Midbrain (tissue), 1 donor: ENCODE measurements around the gene LMAN1L.

ENCODE experiments used
- DNase-seq: peaks from one replicate; lab custom pipeline; 2025; lab: John Stamatoyannopoulos, UW

The LMAN1L gene

DNA sequence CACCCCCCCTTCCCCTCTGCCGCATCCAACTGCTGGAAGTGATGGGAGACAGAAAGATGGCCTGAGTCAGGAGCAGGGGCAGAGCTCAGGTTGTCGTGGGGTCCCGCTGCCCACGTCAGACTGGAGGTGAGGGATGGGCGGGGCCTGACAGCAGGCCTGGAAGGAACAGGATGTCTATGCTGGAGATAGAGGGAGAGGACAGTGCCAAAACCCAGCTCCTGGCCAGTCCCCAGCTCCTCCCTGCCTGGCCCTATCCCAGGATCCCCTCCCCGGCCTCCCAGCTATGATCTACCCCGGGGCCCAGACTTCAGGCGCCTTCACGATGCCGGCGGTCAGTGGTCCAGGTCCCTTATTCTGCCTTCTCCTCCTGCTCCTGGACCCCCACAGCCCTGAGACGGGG is at the start of gene LMAN1L:
TSS of gene LMAN1L (plus strand) at position 303 of the 400 bp plus-strand sequence. CDS start at position 323, 20 bp downstream.
- DNase-seq = no peak

- no peak for DNase-seq
These were observed 49.2 kb upstream of the LMAN1L start for GRCh38 chr15:74763416-74763815.

- DNase-seq = no peak
These were observed 45.2 kb upstream of the LMAN1L start for GRCh38 chr15:74767167-74768098.

DNA sequence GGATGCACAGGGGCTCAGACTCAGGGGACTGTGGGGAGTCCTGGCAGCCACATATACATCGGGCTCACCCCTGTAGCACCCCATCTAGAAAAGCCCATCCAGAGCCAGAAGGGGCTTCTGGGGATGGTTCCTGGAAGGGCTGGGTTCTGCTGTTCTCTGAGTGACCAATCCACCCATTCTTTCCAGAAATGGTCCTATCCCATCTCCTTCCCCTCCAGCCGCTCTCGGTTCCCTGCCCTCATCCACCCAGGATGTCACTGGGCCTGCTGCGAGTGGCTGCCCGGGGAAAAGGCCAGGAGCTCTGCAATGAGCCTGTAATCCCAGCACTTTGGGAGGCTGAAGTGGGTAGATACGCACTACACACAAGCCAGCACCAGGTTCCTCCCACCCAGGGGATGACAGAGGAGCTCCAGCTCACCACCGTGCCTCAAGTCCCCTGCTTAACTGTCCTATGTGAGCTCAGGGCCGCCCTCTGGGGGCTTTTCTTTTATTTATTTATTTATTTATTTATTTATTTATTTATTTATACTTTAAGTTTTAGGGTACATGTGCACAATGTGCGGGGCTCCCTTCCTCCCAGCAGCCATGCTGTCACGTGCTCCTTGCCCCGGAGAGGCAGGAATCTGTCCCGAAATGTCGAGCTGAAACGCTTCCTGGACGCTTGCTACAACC is 44.4 kb upstream of the LMAN1L start:
- no peak for DNase-seq

GRCh38 chr15:74768771-74769342 is 43.8 kb upstream of the LMAN1L start:
- DNase-seq = peak; percentile 79

GRCh38 chr15:74769463-74770025 is 43.1 kb upstream of the LMAN1L start:
- DNase-seq = no peak

DNA sequence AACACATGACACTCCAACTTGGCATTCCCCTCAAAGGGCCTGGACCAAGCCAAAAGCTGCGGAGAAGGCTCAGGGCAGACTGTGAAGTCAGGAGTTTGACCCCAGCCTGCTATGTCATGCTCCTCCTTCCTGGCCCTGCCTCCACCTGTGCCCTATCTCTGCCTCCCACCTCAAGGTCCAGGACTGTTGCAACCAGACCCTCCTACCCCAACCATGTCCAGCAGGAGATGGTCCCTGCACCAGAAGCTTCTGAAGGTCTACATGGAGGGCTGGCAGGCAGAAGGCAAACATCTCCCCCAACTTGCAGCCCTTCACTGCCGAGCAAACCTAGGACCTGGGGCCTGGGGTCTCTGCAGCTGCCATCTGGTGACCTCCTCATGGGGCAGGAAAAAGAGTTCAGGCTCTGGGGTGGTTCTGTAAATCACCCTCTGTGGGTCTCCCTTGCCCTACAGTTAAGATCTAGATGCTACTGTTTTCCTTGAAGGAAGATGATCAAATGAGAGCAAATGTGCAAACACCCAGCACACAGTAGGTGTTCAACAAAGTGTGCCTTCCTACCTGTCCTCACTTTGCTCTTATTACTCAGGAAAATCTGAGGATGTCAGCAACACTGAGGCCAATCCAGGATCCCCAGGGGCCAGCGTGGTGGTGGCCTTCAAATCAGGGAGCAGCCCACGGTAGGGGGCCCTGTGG is 42.3 kb upstream of the LMAN1L start:
- DNase-seq = no peak

DNA sequence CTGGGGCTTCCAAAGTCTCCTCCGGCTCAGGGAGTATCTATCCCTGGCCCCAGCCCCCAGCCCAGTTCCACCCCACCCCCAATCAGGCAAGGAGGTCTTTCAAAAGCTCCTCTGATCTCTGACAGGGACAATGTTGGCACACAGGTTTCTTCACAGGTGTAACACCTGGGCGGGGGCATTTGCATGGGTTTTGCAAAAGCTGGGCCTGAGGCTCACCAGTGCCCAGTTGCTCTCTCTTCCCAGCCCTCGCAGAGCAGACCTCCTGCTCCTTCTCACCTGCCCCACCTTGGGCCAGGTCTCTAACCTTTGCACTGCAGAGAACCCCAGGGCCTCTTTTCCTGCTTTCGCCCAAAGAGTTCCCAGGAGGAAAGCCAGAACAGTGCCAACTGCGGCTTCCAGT is 39.3 kb upstream of the LMAN1L start:
- no peak for DNase-seq

DNA sequence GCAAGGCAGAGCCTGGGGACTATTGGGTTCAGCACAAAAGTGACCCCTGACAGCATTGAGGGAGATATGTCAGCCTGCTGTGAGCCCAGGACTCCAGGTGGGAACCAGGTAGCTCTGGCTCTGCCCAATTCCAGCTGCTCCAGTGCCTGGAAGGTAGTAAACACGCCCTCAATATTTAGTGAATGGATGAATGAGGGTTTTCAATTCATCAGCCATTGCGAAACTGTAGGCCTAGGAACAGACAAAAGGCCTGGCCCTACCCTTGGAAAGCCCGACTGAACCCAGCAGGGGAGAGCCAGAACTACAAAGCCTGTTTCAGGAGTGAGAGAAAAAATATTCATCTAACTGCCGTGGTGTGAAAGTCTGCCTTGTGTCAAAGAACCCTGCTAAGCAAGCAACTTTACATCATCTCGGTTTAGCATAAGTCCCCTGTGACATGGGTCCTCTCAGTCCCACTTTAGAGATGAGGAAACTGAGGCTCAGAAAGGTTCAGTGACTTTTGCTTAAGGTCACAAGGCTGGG is 38.8 kb upstream of the LMAN1L start:
- DNase-seq = peak; percentile 41

- no peak for DNase-seq
These were observed 37.5 kb upstream of the LMAN1L start for GRCh38 chr15:74775132-74775562.

GRCh38 chr15:74775894-74776293 is 36.7 kb upstream of the LMAN1L start:
- DNase-seq = no peak

DNA sequence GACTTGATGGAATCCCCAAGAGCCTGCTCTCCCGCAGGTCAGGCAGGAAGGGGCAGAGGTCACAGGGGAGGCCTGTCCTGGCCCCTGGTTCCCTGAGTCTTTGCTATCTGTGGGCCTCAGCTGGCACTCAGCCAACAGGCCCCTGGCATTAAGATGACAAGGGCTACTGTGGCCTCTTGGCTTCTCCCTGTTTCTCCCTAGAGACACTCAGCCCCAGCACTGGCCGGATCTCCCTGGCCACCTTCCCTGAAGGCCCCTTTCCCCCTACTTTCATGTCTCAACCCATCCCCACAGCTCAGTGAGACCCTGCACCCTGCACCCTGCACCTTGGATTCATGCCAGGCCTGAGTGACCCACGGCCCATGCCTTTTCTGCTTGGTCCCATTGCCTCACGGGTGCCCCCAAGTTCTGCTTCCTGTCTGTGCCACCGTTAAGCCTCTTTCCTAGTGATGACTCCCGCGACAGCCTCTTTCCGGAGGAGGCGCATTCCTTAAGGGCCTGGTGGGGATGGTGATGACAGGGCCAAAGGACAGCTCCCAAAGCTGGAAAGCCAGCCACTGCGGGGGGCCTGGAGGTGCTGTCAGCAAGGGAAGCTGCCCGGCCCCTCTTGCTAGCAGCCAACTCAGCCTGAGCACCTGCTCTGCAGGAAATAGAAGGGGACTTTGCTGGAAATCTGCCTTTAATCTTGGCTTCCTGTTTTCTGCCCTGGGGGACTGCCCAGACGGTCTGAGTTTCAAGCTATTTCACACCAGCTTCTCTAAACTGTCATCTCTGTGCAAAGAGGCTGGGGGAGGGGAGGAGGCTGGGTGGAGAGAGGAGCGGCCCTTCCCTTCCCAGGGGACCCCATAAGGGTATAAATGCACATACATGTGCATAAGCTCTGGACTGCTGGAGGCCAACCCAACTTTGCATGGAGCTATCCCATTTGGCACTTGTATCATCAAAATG is 35.5 kb upstream of the LMAN1L start:
- peak; percentile 21 for DNase-seq

DNA sequence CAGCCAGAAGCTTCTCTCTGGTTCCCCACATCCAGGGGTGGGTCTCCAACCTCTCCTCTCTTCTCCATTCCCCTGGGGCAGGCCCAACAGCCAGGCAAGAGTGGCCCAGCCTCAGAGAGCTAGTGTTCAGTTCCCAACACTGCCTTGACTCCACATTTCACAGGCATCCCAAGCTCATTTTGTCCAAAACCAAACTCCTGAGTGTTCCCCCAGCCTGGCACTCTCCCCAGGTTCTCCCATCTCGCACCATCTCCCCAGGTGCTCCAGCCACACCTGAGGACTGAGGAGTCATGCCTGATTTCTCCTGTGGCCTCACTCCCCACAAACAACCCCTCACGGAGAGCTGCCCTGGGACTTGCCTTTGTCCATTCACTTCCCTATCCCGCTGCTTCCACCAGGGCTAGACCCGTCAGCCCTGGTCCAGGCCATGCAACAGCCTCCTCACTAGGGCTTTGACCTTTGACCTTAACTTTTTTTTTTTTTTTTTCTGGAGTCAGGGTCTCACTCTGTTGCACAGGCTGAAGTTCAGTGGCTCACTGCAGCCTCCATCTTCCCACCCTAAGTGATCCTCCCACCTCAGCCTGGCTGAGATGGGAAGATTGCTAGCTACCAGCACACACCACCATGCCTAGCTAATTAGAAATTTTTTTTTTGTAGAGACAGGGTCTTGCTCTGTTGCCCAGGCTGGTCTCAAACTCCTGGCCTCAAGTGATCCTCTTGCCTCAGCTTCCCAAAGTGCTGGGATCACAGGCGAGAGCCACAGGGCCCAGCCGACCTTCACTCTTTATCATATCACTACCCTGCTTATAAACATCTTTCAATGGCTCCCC is 34.7 kb upstream of the LMAN1L start:
- DNase-seq = no peak

GRCh38 chr15:74778599-74778970 is 34.0 kb upstream of the LMAN1L start:
- DNase-seq = no peak

GRCh38 chr15:74779162-74779648 is 33.4 kb upstream of the LMAN1L start:
- DNase-seq = no peak

DNA sequence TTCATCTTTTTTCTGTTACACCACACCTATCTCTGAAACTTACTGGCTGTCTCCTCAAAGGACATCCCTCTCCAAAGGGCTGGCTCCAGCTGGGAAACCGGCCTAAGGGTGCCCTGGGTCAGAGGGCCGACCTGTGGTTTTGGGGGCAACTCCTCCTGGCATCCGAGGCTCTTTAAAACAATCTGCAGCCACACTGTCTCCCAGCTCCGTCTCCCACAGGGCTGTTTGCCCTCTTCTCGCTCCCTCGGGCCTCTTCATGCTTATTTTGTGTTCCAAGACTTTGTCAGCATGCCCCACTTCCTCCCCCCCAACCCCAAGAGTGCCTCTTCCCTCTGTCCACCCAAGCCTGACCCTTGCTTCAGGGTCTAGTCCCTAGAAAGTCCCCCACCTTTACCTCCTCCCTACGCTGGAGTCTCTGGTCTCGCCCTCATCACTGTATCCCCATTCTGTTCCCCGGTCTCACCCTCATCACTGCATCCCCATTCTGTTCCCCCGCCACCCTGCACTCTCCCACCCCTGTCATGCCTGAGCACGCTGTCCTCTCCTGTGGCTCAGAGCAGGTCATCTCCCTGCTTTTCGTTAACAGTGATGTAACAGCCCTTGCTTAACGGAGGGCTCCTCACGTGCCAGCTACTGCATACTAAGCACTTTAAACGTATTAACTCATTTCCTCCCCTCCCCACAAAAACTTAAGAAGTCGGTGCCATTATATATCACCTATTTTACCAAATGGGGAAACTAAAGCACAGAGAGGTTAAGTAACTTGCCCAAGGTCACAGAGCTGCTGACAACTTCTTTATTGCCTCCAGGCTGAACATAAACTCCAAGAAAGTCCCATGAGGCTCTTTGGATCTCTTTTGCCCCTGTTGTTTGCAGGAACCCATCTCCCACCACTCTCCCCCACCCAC is 31.9 kb upstream of the LMAN1L start:
- no peak for DNase-seq

- DNase-seq = peak; percentile 65
These were observed 31.0 kb upstream of the LMAN1L start, which contains the start of gene CSK for GRCh38 chr15:74781431-74782258. Gene CSK (plus strand): TSS chr15:74782080. CDS start chr15:74798298, 16,218 bp downstream.
